H9 (cell line): Measurements from ENCODE around the gene OR2T3. TPM values are rescaled to one million over a fixed set of nuclear protein-coding genes. Genes with fewer than 3 reads are reported as not detected.
"Not testable (repeated sequence)": the region's sequence is repeated elsewhere in the genome, so short reads cannot be mapped to it uniquely, and the experiment has no call there.

Experiments used
- DNase-seq: peaks from one replicate; pipeline ENCODE4 v3.0.0-alpha.2; 2017
- H2AFZ ChIP-seq: one replicate; pipeline ENCODE4 v1.6.1; 2013; ENCODE audit warnings: mild to moderate bottlenecking, low read length, control low read depth, moderate library complexity
- H2AK5ac ChIP-seq: 2 replicates; pipeline ENCODE4 v1.6.1; 2013; ENCODE audit warnings: low read length, control low read depth, mixed read lengths; ENCODE audit not compliant: insufficient read length
- H2BK120ac ChIP-seq: one replicate; pipeline ENCODE4 v1.6.1; 2013; ENCODE audit warnings: low read depth, mild to moderate bottlenecking, low read length, control low read depth, inconsistent platforms; ENCODE audit not compliant: poor library complexity, severe bottlenecking
- H2BK12ac ChIP-seq: 2 replicates; pipeline ENCODE4 v1.6.1; 2013; ENCODE audit warnings: low read length, control low read depth, mixed read lengths, low read depth; ENCODE audit not compliant: insufficient read length
- H2BK15ac ChIP-seq: 2 replicates; pipeline ENCODE4 v1.6.1; 2013; ENCODE audit warnings: low read depth, low read length, control low read depth
- H2BK20ac ChIP-seq: one replicate; pipeline ENCODE4 v1.6.1; 2013; ENCODE audit warnings: low read depth, mild to moderate bottlenecking, low read length, control low read depth, inconsistent platforms; ENCODE audit not compliant: poor library complexity, severe bottlenecking
- H2BK5ac ChIP-seq: 2 replicates; pipeline ENCODE4 v1.6.1; 2013; ENCODE audit warnings: low read length, control low read depth, mixed read lengths; ENCODE audit not compliant: insufficient read length
- H3K14ac ChIP-seq: 2 replicates; pipeline ENCODE4 v1.6.1; 2013; ENCODE audit warnings: low read length, control low read depth; ENCODE audit not compliant: insufficient read depth
- H3K18ac ChIP-seq: 2 replicates; pipeline ENCODE4 v1.6.1; 2013; ENCODE audit warnings: low read depth, mild to moderate bottlenecking, mixed read lengths, low read length, control low read depth; ENCODE audit not compliant: insufficient read length
- H3K23ac ChIP-seq: 2 replicates; pipeline ENCODE4 v1.6.1; 2013; ENCODE audit warnings: low read length, control low read depth, mixed read lengths, low read depth; ENCODE audit not compliant: insufficient read length
- H3K23me2 ChIP-seq: 2 replicates; pipeline ENCODE4 v1.6.1; 2013; ENCODE audit warnings: low read depth, mild to moderate bottlenecking, mixed read lengths, low read length, control low read depth; ENCODE audit not compliant: insufficient read length, poor library complexity, severe bottlenecking
- H3K27ac ChIP-seq: 2 replicates; pipeline ENCODE4 v1.5.1; 2013; ENCODE audit warnings: low read length, control low read depth, mixed read lengths, low read depth; ENCODE audit not compliant: insufficient read length
- H3K27me3 ChIP-seq: 2 replicates; pipeline ENCODE4 v1.6.1; 2013; ENCODE audit warnings: low read length, control low read depth, inconsistent platforms; ENCODE audit not compliant: insufficient read depth
- H3K4ac ChIP-seq: 2 replicates; pipeline ENCODE4 v1.6.1; 2013; ENCODE audit warnings: low read depth, mild to moderate bottlenecking, control low read depth, inconsistent platforms, low read length, moderate library complexity
- H3K4me1 ChIP-seq: 2 replicates; pipeline ENCODE4 v1.6.1; 2013; ENCODE audit warnings: low read length, control low read depth, inconsistent platforms; ENCODE audit not compliant: insufficient read depth
- H3K4me2 ChIP-seq: 2 replicates; pipeline ENCODE4 v1.6.1; 2013; ENCODE audit warnings: low read length, control low read depth, mixed read lengths; ENCODE audit not compliant: insufficient read length, insufficient read depth
- H3K56ac ChIP-seq: 2 replicates; pipeline ENCODE4 v1.6.1; 2013; ENCODE audit warnings: low read depth, mild to moderate bottlenecking, mixed read lengths, low read length, control low read depth; ENCODE audit not compliant: insufficient read length
- H3K79me1 ChIP-seq: 2 replicates; pipeline ENCODE4 v1.6.1; 2013; ENCODE audit warnings: low read depth, mild to moderate bottlenecking, moderate library complexity, low read length, control low read depth, inconsistent platforms; ENCODE audit not compliant: insufficient read depth, poor library complexity, severe bottlenecking
- H3K79me2 ChIP-seq: 2 replicates; pipeline ENCODE4 v1.6.1; 2013; ENCODE audit warnings: low read length, control low read depth, inconsistent platforms; ENCODE audit not compliant: insufficient read depth
- H3K9ac ChIP-seq: 2 replicates; pipeline ENCODE4 v1.6.1; 2013; ENCODE audit warnings: low read length, control low read depth, mixed read lengths; ENCODE audit not compliant: insufficient read length; ENCODE audit errors: extremely low read depth
- H3K9me3 ChIP-seq: one replicate; pipeline ENCODE4 v1.6.1; 2013; ENCODE audit warnings: low read depth, low read length, inconsistent platforms; ENCODE audit not compliant: control insufficient read depth
- H3T11ph ChIP-seq: one replicate; pipeline ENCODE4 v1.6.1; 2013; ENCODE audit warnings: mild to moderate bottlenecking, low read length, control low read depth, inconsistent platforms
- H4K20me1 ChIP-seq: one replicate; pipeline ENCODE4 v1.6.1; 2013; ENCODE audit not compliant: control insufficient read depth, insufficient read length, insufficient read depth
- H4K5ac ChIP-seq: 2 replicates; pipeline ENCODE4 v1.6.1; 2013; ENCODE audit warnings: low read depth, mild to moderate bottlenecking, mixed read lengths, low read length, control low read depth; ENCODE audit not compliant: insufficient read length
- H4K8ac ChIP-seq: replicated peaks from 2 replicates; pipeline ENCODE4 v1.6.1; 2013; ENCODE audit warnings: low read length, control low read depth, mixed read lengths, low read depth; ENCODE audit not compliant: insufficient read length
- H4K91ac ChIP-seq: 2 replicates; pipeline ENCODE4 v1.6.1; 2013; ENCODE audit warnings: low read depth, mild to moderate bottlenecking, moderate library complexity, mixed read lengths, low read length, control low read depth; ENCODE audit not compliant: insufficient read length
- H3K27ac Mint-ChIP-seq, 3 experiments: 2 replicates in 2 of 3; 3 replicates in 1 of 3; pipeline ENCODE4 v1.8.0; 2020 to 2021; ENCODE audit warnings: mixed read lengths in 3 of 3, mild to moderate bottlenecking in 1 of 3, moderate library complexity in 1 of 3
- H3K27me3 Mint-ChIP-seq: 2 replicates; pipeline ENCODE4 v1.8.0; 2021; ENCODE audit warnings: low read depth, mild to moderate bottlenecking, moderate library complexity, mixed read lengths
- H3K36me3 Mint-ChIP-seq, 3 experiments: 2 replicates in 2 of 3; 3 replicates in 1 of 3; pipeline ENCODE4 v1.8.0; 2020 to 2021; ENCODE audit warnings: low read depth in 3 of 3, mixed read lengths in 3 of 3; ENCODE audit not compliant: insufficient read depth in 1 of 3
- H3K4me1 Mint-ChIP-seq, 2 experiments: 2 replicates each; pipeline ENCODE4 v1.8.0; 2020; ENCODE audit warnings: mixed read lengths in 2 of 2
- H3K4me3 Mint-ChIP-seq, 2 experiments: 2 replicates in 1 of 2; 3 replicates in 1 of 2; pipeline ENCODE4 v1.8.0; 2020 to 2021; ENCODE audit warnings: mild to moderate bottlenecking in 2 of 2, mixed read lengths in 2 of 2, moderate library complexity in 1 of 2
- H3K9me3 Mint-ChIP-seq, 2 experiments: 2 replicates in 1 of 2; 3 replicates in 1 of 2; pipeline ENCODE4 v1.8.0; 2020; ENCODE audit warnings: mild to moderate bottlenecking in 2 of 2, mixed read lengths in 2 of 2, moderate library complexity in 1 of 2
- WGBS: extraction: QIAGEN DNeasy Blood & Tissue Kit; methylation state at CpG from one replicate; pipeline ENCODE4 v1.1.7; 2013; ENCODE audit warnings: missing lambda C conversion rate, low lambda C conversion rate, mixed read lengths; ENCODE audit not compliant: insufficient read length; ENCODE audit errors: extremely low coverage; 5-methylcytosine and 5-hydroxymethylcytosine counted together
- total RNA-seq: library from RNA; stranded (reverse); gene quantifications from 2 replicates; pipeline ENCODE4 v1.2.1, GENCODE V29; 2021

The OR2T3 gene
- total RNA-seq, 1 experiment from 2014 or later = not detected

GRCh38 chr1:248475660-248476059, 2.5 kb downstream of the OR2T3 start:
- H3K27me3 Mint-ChIP-seq, H2AK5ac ChIP-seq, H3K27ac ChIP-seq, H3K4me2 ChIP-seq, H3K27me3 ChIP-seq, H3T11ph ChIP-seq, H2BK120ac ChIP-seq, H4K8ac ChIP-seq, H4K20me1 ChIP-seq, H3K14ac ChIP-seq, H3K27ac Mint-ChIP-seq, H3K4me3 Mint-ChIP-seq, H3K23me2 ChIP-seq, H3K9ac ChIP-seq, H3K79me1 ChIP-seq, H2BK15ac ChIP-seq, H3K79me2 ChIP-seq, H4K5ac ChIP-seq, H3K18ac ChIP-seq, H2BK5ac ChIP-seq, H2BK20ac ChIP-seq, H4K91ac ChIP-seq, H2AFZ ChIP-seq, H3K4me1 Mint-ChIP-seq, DNase-seq, H3K4ac ChIP-seq, H3K23ac ChIP-seq, H3K9me3 ChIP-seq, H3K4me1 ChIP-seq, H2BK12ac ChIP-seq, H3K56ac ChIP-seq: not testable (repeated sequence)
- Mint-ChIP-seq H3K36me3 (peaks cover 0 to 13% (median 4%) of the 10 kb centered on the region in 3 experiments; a peak in 4 of 7 replicates), H3K9me3 (peaks cover 42 to 47% of the 10 kb centered on the region in 2 experiments)
- WGBS = no CpG with 5 or more reads among the region's 1 CpG

GRCh38 chr1:248481686-248482579, 8.8 kb downstream of the OR2T3 start:
- not testable (repeated sequence) for H4K5ac ChIP-seq, H3K36me3 Mint-ChIP-seq, H3K4me1 Mint-ChIP-seq, H3K18ac ChIP-seq, H4K20me1 ChIP-seq, H3T11ph ChIP-seq, H3K79me1 ChIP-seq, H3K79me2 ChIP-seq, H2AK5ac ChIP-seq, H4K8ac ChIP-seq, H3K23me2 ChIP-seq, H3K4me1 ChIP-seq, H3K27me3 Mint-ChIP-seq, H3K9ac ChIP-seq, H3K27me3 ChIP-seq, H3K4me2 ChIP-seq, H3K14ac ChIP-seq, H2AFZ ChIP-seq, H4K91ac ChIP-seq, H2BK120ac ChIP-seq, DNase-seq, H2BK5ac ChIP-seq, H2BK12ac ChIP-seq, H3K23ac ChIP-seq, H3K56ac ChIP-seq, H2BK20ac ChIP-seq, H3K27ac ChIP-seq, H3K4ac ChIP-seq, H2BK15ac ChIP-seq, H3K9me3 ChIP-seq, H3K27ac Mint-ChIP-seq, H3K4me3 Mint-ChIP-seq
- no CpG with 5 or more reads among the region's 13 CpGs for WGBS
- peaks cover 33 to 34% of the 10 kb centered on the region in 2 experiments for H3K9me3 Mint-ChIP-seq
